CD14-positive monocyte (primary cell): Measurements from ENCODE around the gene SLC7A10. TPM values are rescaled to one million over a fixed set of nuclear protein-coding genes. Genes with fewer than 3 reads are reported as not detected.

ENCODE experiments used
- DNase-seq, 3 donors: peaks; one replicate each; pipeline ENCODE4 v3.0.0-alpha.2; 2011 to 2022
- H2AFZ ChIP-seq: 2 replicates; pipeline ENCODE4 v1.6.0; 2012; ENCODE audit warnings: mild to moderate bottlenecking, low read depth, low read length, inconsistent platforms; ENCODE audit not compliant: insufficient read depth, poor library complexity, severe bottlenecking
- H3K27ac ChIP-seq, 2 donors: 1 replicate in 1 of 2; 2 replicates in 1 of 2; pipeline ENCODE4 v1.5.1; 2012 to 2013; ENCODE audit warnings: low read length in 2 of 2, control low read depth in 1 of 2, inconsistent platforms in 1 of 2, low read depth in 1 of 2, mild to moderate bottlenecking in 1 of 2
- H3K27me3 ChIP-seq, 2 donors: one replicate each; pipeline versions ENCODE4 v1.6.0 to v1.6.1; 2011 to 2013; ENCODE audit warnings: low read length in 2 of 2; ENCODE audit not compliant: control insufficient read depth in 2 of 2, insufficient read depth in 2 of 2
- H3K36me3 ChIP-seq, 2 donors: replicated peaks in 1 of 2; 1 replicate in 1 of 2; 2 replicates in 1 of 2; pipeline versions ENCODE4 v1.5.1 to v1.6.1; 2012 to 2013; ENCODE audit warnings: low read length in 2 of 2, control low read depth in 1 of 2, inconsistent platforms in 1 of 2, mild to moderate bottlenecking in 1 of 2; ENCODE audit not compliant: insufficient read depth in 2 of 2, control insufficient read depth in 1 of 2
- H3K4me1 ChIP-seq, 2 donors: 1 replicate in 1 of 2; 2 replicates in 1 of 2; pipeline versions ENCODE4 v1.5.1 to v1.6.1; 2012 to 2013; ENCODE audit warnings: low read length in 2 of 2, control low read depth in 1 of 2, inconsistent platforms in 1 of 2, mild to moderate bottlenecking in 1 of 2, moderate library complexity in 1 of 2; ENCODE audit not compliant: insufficient read depth in 2 of 2, control insufficient read depth in 1 of 2
- H3K4me2 ChIP-seq: replicated peaks from 2 replicates; pipeline ENCODE3; 2012; ENCODE audit warnings: low read length, moderate library complexity, mild to moderate bottlenecking; ENCODE audit not compliant: poor library complexity, severe bottlenecking; ENCODE audit errors: extremely low read depth
- H3K4me3 ChIP-seq, 3 experiments: fragments of 200-600 bp in 1 of 3; sonication (generic) in 1 of 3; replicated peaks in 1 of 3; 1 replicate in 2 of 3; 2 replicates in 1 of 3; pipeline ENCODE4 v1.5.1; 2011 to 2013; ENCODE audit warnings: low read length in 3 of 3, mild to moderate bottlenecking in 3 of 3, control low read depth in 2 of 3, low read depth in 2 of 3, inconsistent platforms in 1 of 3, moderate library complexity in 1 of 3
- H3K79me2 ChIP-seq: 2 replicates; pipeline ENCODE4 v1.6.0; 2012; ENCODE audit warnings: mild to moderate bottlenecking, control low read depth, inconsistent platforms, low read length, moderate library complexity; ENCODE audit not compliant: insufficient read depth
- H3K9ac ChIP-seq: 2 replicates; pipeline ENCODE4 v1.6.0; 2017; ENCODE audit warnings: low read length, mild to moderate bottlenecking; ENCODE audit not compliant: insufficient read depth, poor library complexity, severe bottlenecking
- H3K9me3 ChIP-seq, 2 donors: replicated peaks in 1 of 2; 1 replicate in 1 of 2; 2 replicates in 1 of 2; pipeline versions ENCODE4 v1.5.1 to v1.6.1; 2012 to 2013; ENCODE audit warnings: low read length in 2 of 2, control low read depth in 1 of 2; ENCODE audit not compliant: control insufficient read depth in 1 of 2, insufficient read depth in 1 of 2
- H4K20me1 ChIP-seq: 2 replicates; pipeline ENCODE4 v1.6.0; 2012; ENCODE audit warnings: mild to moderate bottlenecking, low read length, control low read depth, moderate library complexity; ENCODE audit not compliant: insufficient read depth
- H3K27ac Mint-ChIP-seq, 7 donors: one replicate each; pipeline ENCODE4 v1.8.0; 2020; ENCODE audit warnings: mild to moderate bottlenecking in 7 of 7, mixed read lengths in 7 of 7, moderate library complexity in 6 of 7, inconsistent platforms in 2 of 7
- H3K27me3 Mint-ChIP-seq, 3 donors: one replicate each; pipeline ENCODE4 v1.8.0; 2021 to 2022; ENCODE audit warnings: low read depth in 3 of 3, mild to moderate bottlenecking in 3 of 3, mixed read lengths in 3 of 3, moderate library complexity in 3 of 3, inconsistent platforms in 1 of 3
- H3K36me3 Mint-ChIP-seq, 2 donors: one replicate each; pipeline ENCODE4 v1.8.0; 2020; ENCODE audit warnings: mixed read lengths in 2 of 2, inconsistent platforms in 1 of 2, mild to moderate bottlenecking in 1 of 2
- H3K4me1 Mint-ChIP-seq: one replicate; pipeline ENCODE4 v1.8.0; 2020; ENCODE audit warnings: mild to moderate bottlenecking, mixed read lengths
- H3K4me3 Mint-ChIP-seq, 2 donors: one replicate each; pipeline ENCODE4 v1.8.0; 2020; ENCODE audit warnings: mild to moderate bottlenecking in 2 of 2, mixed read lengths in 2 of 2, moderate library complexity in 1 of 2
- H3K9me3 Mint-ChIP-seq, 7 donors: one replicate each; pipeline ENCODE4 v1.8.0; 2020 to 2022; ENCODE audit warnings: mixed read lengths in 7 of 7, mild to moderate bottlenecking in 6 of 7, moderate library complexity in 6 of 7, inconsistent platforms in 2 of 7
- WGBS: methylation state at CpG from one replicate; pipeline ENCODE4 v1.1.5; 2013; ENCODE audit warnings: missing lambda C conversion rate; ENCODE audit not compliant: insufficient coverage; 5-methylcytosine and 5-hydroxymethylcytosine counted together
- intact Hi-C, 2 donors: fragments of 100-400 bp; cut with micrococcal nuclease; formaldehyde crosslinking; loops; one replicate each; pipeline versions ENCODE4 v1.15.0 to v1.15.1; 2023
- polyA plus RNA-seq, 3 donors: library from polyadenylated mRNA; depleted of rRNA in 1 of 3; unstranded in 2 of 3; stranded (reverse) in 1 of 3; fragments of 300-500 nt in 2 of 3; fragments of >200 nt in 1 of 3; fragmentation: Illumina TruSeq in 2 of 3; gene quantifications; 1 replicate in 2 of 3; 2 replicates in 1 of 3; pipeline ENCODE4 v1.2.3, GENCODE V29; 2012 to 2021
- TF ChIP-seq, protein P1 (sequence below): fragments of 200-600 bp; IDR thresholded peaks from one replicate; pipeline ENCODE4 v1.8.0; 2022; ENCODE audit warnings: antibody characterized with exemption, mild to moderate bottlenecking

Gene SLC7A10
- polyA plus RNA-seq, 3 donors, result 0.52 TPM; not detected in 2

DNA sequence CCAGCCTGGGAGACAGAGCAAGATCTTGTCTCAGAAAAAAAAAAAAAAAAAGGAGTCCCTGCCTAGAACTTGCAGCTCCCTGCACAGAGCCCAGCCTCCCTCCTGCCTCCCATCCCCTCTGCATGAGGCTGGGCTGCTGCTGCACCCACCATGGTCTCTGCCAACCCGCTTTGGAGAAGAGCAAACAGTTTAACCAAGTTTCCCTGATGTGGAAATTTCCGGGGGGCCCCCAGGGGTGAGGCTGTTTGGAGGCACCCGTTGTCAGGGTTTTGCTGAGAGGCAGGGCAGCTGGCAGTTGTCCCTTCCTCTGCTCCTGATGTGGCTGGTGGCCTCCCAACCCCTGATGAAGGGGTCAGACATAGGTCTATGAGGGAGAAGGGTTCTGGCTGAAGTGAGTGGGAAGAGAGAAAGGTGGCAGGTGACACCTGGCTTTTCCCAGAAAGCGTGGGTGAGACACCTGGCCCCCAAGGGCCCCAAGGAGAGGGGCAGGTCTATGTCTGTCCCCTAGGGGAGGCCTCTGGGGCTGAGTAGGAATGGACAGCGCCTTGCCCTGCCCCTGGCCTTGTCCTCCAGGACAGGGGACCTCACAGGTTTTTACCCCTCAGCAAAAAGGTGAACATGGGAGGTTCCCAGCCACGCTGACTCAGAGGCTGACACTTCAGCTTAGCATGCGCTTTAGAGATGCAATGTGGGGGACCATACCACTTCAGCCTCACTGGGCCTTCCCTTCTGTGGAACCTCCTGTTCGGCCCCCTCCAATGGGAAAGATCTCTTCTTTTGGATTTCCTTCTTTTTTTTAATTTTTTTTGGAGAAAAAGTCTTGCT lies 26.0 kb downstream of the SLC7A10 start:
- Histone ChIP-seq H3K27ac (peak overlapping the region in 1 of 2 donors; percentile 36), H2AFZ (no peak overlapping the region), H3K9me3 (no peaks in the 10 kb centered on the region), H3K4me3 (no peak overlapping the region), H3K79me2 (peaks cover 58% of the 10 kb centered on the region), H3K4me2 (peak overlapping the region; percentile 15), H3K27me3 (no peaks in the 10 kb centered on the region), H3K9ac (peak overlapping the region; percentile 32), H4K20me1 (peaks cover 17% of the 10 kb centered on the region), H3K36me3 (peaks cover 28 to 52% of the 10 kb centered on the region in 2 donors), H3K4me1 (peaks cover 42 to 54% of the 10 kb centered on the region in 2 donors)
- Mint-ChIP-seq H3K27ac (peak overlapping the region in 1 of 7 donors; percentile 34), H3K4me1 (peaks cover 58% of the 10 kb centered on the region), H3K9me3 (peaks cover 0 to 2% (median 0%) of the 10 kb centered on the region in 7 donors), H3K36me3 (peaks cover 29 to 57% of the 10 kb centered on the region in 2 donors), H3K4me3 (peak overlapping the region in 1 of 2 donors; percentile 64), H3K27me3 (peaks cover 0 to 5% (median 2%) of the 10 kb centered on the region in 3 donors)
- DNase-seq, result peak in 1 of 3 donors; percentile 24
- TF ChIP-seq, protein P1, sequence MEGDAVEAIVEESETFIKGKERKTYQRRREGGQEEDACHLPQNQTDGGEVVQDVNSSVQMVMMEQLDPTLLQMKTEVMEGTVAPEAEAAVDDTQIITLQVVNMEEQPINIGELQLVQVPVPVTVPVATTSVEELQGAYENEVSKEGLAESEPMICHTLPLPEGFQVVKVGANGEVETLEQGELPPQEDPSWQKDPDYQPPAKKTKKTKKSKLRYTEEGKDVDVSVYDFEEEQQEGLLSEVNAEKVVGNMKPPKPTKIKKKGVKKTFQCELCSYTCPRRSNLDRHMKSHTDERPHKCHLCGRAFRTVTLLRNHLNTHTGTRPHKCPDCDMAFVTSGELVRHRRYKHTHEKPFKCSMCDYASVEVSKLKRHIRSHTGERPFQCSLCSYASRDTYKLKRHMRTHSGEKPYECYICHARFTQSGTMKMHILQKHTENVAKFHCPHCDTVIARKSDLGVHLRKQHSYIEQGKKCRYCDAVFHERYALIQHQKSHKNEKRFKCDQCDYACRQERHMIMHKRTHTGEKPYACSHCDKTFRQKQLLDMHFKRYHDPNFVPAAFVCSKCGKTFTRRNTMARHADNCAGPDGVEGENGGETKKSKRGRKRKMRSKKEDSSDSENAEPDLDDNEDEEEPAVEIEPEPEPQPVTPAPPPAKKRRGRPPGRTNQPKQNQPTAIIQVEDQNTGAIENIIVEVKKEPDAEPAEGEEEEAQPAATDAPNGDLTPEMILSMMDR, result no peak
- WGBS, result 40% methylated on average over 6 of the region's 8 CpGs
- intact Hi-C loops, result no loop called here

GRCh38 chr19:33198169-33198568 lies 27.5 kb downstream of the SLC7A10 start:
- H3K4me2 ChIP-seq, result no peak overlapping the region
- H4K20me1 ChIP-seq, result peaks cover 17% of the 10 kb centered on the region
- no peak overlapping the region for H3K9ac ChIP-seq
- H3K36me3 ChIP-seq, result peaks cover 14 to 38% of the 10 kb centered on the region in 2 donors
- Mint-ChIP-seq H3K4me3 (no peak overlapping the region), H3K4me1 (peaks cover 64% of the 10 kb centered on the region), H3K9me3 (peaks cover 0 to 2% (median 0%) of the 10 kb centered on the region in 7 donors), H3K27ac (no peak overlapping the region), H3K27me3 (peaks cover 2 to 12% (median 6%) of the 10 kb centered on the region in 3 donors), H3K36me3 (peaks cover 21 to 42% of the 10 kb centered on the region in 2 donors)
- intact Hi-C loops, result no loop called here
- no peak overlapping the region for H2AFZ ChIP-seq
- TF ChIP-seq, protein P1, result no peak
- H3K27me3 ChIP-seq, result no peaks in the 10 kb centered on the region
- no peak overlapping the region for H3K27ac ChIP-seq
- no peak for DNase-seq
- H3K4me3 ChIP-seq, result no peak overlapping the region
- 94% methylated on average over 4 of the region's 7 CpGs for WGBS
- H3K4me1 ChIP-seq, result peaks cover 49 to 61% of the 10 kb centered on the region in 2 donors
- H3K79me2 ChIP-seq, result peaks cover 58% of the 10 kb centered on the region
- H3K9me3 ChIP-seq, result no peaks in the 10 kb centered on the region
